Peyer's patch (tissue), 4 donors: ENCODE results near the gene GALNT13. TPM values are rescaled to one million over a fixed set of nuclear protein-coding genes. Genes with fewer than 3 reads are reported as not detected.

Experiments used
- DNase-seq, 3 donors: peaks; one replicate each; pipeline ENCODE4 v3.0.0-alpha.2; 2017 to 2019
- H3K27ac ChIP-seq, 4 donors: fragments of 200-600 bp; sonication (generic); one replicate each; pipeline ENCODE4 v1.5.1; 2016 to 2019
- H3K27me3 ChIP-seq, 2 donors: fragments of 200-600 bp; sonication (generic); one replicate each; pipeline ENCODE4 v1.5.1; 2019
- H3K36me3 ChIP-seq, 3 donors: fragments of 200-600 bp; sonication (generic); one replicate each; pipeline ENCODE4 v1.5.1; 2016 to 2019
- H3K4me1 ChIP-seq, 4 donors: fragments of 200-600 bp; sonication (generic); one replicate each; pipeline ENCODE4 v1.5.1; 2016 to 2019
- H3K4me3 ChIP-seq, 4 donors: fragments of 200-600 bp; sonication (generic); 1 replicate in 3 of 4; 2 replicates in 1 of 4; pipeline ENCODE4 v1.5.1; 2016 to 2019; ENCODE audit warnings: mild to moderate bottlenecking in 1 of 4
- H3K9me3 ChIP-seq, 4 donors: fragments of 200-600 bp; sonication (generic); one replicate each; pipeline ENCODE4 v1.5.1; 2016 to 2019; ENCODE audit warnings: mild to moderate bottlenecking in 1 of 4
- CTCF ChIP-seq, 6 experiments: fragments of 450-650 bp in 4 of 6; fragments of 200-600 bp in 2 of 6; sonication (generic) in 1 of 6; IDR thresholded peaks; one replicate each; pipeline ENCODE4 v1.5.1; 2017 to 2019; ENCODE audit warnings: antibody characterized with exemption in 6 of 6, mild to moderate bottlenecking in 3 of 6, moderate library complexity in 1 of 6
- POLR2A ChIP-seq, 2 donors: fragments of 450-650 bp; IDR thresholded peaks; one replicate each; pipeline ENCODE4 v1.5.1; 2017; ENCODE audit warnings: antibody characterized with exemption in 2 of 2, mild to moderate bottlenecking in 2 of 2, moderate library complexity in 2 of 2
- total RNA-seq, 4 donors: library from RNA; depleted of rRNA; stranded (reverse); fragments of >200 nt; gene quantifications; one replicate each; pipeline ENCODE4 v1.1.0, GENCODE V29; 2016

GALNT13 gene
- total RNA-seq, 4 donors from 2014 or later = 1.6 to 2.7 (median 2.0) TPM

DNA sequence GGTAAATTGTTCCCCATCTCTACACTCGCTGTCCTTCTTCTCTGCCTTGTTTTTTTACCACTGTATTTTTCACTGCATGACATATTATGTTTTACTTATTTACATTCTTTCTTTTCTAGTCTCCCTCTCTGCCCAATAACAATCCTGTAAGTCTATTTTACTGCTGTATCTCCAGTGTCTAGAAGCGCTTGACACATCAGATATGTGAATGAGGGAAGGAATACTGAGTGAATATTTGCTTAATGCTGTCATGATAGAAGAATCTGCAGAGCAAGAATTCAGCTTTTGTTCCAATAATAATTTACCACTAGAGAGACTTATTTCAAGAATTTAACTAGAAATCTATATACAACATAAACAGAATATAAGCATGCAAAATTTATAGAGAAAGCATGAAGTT is 99.5 kb downstream of the GALNT13 start:
- Histone ChIP-seq H3K4me3 (no peak overlapping the region), H3K27me3 (no peaks in the 10 kb centered on the region), H3K4me1 (no peaks in the 10 kb centered on the region), H3K36me3 (no peaks in the 10 kb centered on the region), H3K9me3 (no peaks in the 10 kb centered on the region), H3K27ac (no peak overlapping the region)
- no peak for TF ChIP-seq CTCF (IDR thresholded peaks at IDR 0.05)
- no peak for TF ChIP-seq POLR2A (IDR thresholded peaks at IDR 0.05)
- DNase-seq = no peak

- no peak overlapping the region for H3K27ac ChIP-seq
- TF ChIP-seq POLR2A (IDR thresholded peaks at IDR 0.05) (no peak), CTCF (IDR thresholded peaks at IDR 0.05) (no peak)
- no peaks in the 10 kb centered on the region for H3K36me3 ChIP-seq
- DNase-seq = no peak
- no peak overlapping the region for H3K4me3 ChIP-seq
- H3K9me3 ChIP-seq = no peaks in the 10 kb centered on the region
- no peaks in the 10 kb centered on the region for H3K4me1 ChIP-seq
- H3K27me3 ChIP-seq = no peaks in the 10 kb centered on the region
Observed at GRCh38 chr2:153971855-153972254, 100.1 kb downstream of the GALNT13 start.

DNA sequence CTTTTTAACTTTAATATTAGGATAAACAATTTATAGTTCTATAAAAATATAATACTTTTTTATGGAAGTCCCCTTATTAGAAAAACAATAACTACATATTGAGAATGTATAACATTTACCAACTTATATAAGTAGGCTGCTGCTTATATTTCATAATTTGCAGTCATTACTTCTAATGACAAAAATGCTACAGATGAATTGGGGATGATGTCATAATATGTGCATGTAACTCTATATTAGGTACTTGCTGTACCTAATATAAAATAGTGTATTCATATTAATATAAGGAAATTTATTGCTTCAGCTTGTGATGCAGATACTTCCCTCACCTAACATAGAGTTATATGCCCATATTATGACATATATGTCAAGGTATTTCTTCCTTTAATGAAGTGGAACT is 100.7 kb downstream of the GALNT13 start:
- no peaks in the 10 kb centered on the region for H3K27me3 ChIP-seq
- no peaks in the 10 kb centered on the region for H3K9me3 ChIP-seq
- no peaks in the 10 kb centered on the region for H3K36me3 ChIP-seq
- H3K27ac ChIP-seq = no peak overlapping the region
- H3K4me1 ChIP-seq = no peaks in the 10 kb centered on the region
- TF ChIP-seq POLR2A (IDR thresholded peaks at IDR 0.05) (no peak), CTCF (IDR thresholded peaks at IDR 0.05) (no peak)
- no peak overlapping the region for H3K4me3 ChIP-seq
- DNase-seq = no peak

DNA sequence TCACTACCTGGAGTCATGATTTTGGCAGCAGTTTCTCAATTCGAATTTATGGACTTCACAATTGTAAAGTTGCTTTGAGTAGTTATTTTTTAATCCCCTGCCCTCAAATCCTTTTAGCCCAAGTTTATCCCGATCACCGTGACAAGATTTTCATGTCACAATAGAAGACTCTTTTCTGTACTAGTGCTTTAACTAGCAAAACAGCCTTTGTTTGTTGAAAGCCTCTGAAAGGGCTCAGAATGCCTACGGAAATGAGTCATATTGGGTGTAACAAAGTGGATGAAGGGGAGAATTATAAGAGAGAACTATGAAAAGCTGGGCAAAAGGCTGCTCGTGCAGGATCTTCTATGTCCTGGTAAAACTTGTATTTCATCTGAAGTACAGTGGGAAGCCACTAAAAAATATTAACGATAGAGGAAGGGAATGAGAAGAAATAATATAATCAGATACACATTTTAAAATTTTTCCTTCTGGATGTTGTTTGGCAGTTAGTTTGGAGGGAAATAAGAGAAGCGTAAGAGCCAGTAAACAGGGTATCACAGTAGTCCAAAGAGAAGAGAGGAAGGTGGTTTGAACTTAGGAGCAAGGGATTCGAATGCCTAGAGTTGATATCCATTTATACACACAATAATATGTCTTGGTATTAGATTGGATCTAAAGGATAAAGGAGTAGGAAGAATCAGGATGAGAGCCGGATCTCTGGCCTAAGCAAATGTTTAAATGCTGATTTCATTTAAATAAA is 114.9 kb downstream of the GALNT13 start:
- H3K9me3 ChIP-seq = no peaks in the 10 kb centered on the region
- H3K36me3 ChIP-seq = no peaks in the 10 kb centered on the region
- no peak overlapping the region for H3K4me3 ChIP-seq
- H3K27ac ChIP-seq = no peak overlapping the region
- no peak for DNase-seq
- TF ChIP-seq CTCF (IDR thresholded peaks at IDR 0.05) (no peak), POLR2A (IDR thresholded peaks at IDR 0.05) (no peak)
- no peaks in the 10 kb centered on the region for H3K4me1 ChIP-seq
- H3K27me3 ChIP-seq = no peaks in the 10 kb centered on the region

DNA sequence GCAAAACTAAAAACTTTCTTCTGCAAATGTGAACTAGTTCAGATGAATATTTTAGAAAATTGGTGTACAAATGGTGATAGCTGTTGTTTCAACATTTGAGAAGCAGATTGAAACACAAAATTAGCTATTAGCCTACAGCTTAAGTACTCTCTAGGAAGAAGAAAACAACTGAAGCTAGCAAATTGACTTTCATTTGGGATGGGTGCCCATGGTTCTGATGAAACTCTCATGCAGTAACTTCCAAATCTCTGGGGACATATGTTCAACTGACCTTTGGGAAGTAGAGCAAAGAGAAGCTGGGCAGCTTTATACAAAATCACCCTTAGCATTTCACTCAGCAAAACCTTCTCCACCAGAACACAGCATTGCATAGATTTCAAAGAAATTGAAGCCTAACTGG is 119.0 kb downstream of the GALNT13 start:
- Histone ChIP-seq H3K4me1 (no peaks in the 10 kb centered on the region), H3K36me3 (no peaks in the 10 kb centered on the region), H3K4me3 (no peak overlapping the region), H3K27me3 (no peaks in the 10 kb centered on the region), H3K9me3 (no peaks in the 10 kb centered on the region), H3K27ac (no peak overlapping the region)
- no peak for TF ChIP-seq POLR2A (IDR thresholded peaks at IDR 0.05)
- TF ChIP-seq CTCF (IDR thresholded peaks at IDR 0.05) = no peak
- DNase-seq = no peak
